HFF-Myc (cell line): ENCODE results near the gene DDX10.

Experiments
- DNase-seq: peaks from one replicate; pipeline ENCODE4 v3.0.0-alpha.2; 2011; ENCODE audit warnings: low read depth; ENCODE audit errors: extremely low read depth
- H3K4me3 ChIP-seq: replicated peaks from 2 replicates; pipeline ENCODE4 v1.5.1; 2011; ENCODE audit warnings: low read depth, mild to moderate bottlenecking, control low read depth, low read length
- TF ChIP-seq, protein P1 (sequence below): IDR thresholded peaks from 2 replicates; pipeline ENCODE4 v1.5.1; 2012; ENCODE audit warnings: mild to moderate bottlenecking, low read depth, low read length, control low read depth; ENCODE audit errors: missing control alignments

Gene DDX10

GRCh38 chr11:108803776-108804175, 138.9 kb downstream of the DDX10 start:
- no peak overlapping the region for H3K4me3 ChIP-seq
- TF ChIP-seq, protein P1, sequence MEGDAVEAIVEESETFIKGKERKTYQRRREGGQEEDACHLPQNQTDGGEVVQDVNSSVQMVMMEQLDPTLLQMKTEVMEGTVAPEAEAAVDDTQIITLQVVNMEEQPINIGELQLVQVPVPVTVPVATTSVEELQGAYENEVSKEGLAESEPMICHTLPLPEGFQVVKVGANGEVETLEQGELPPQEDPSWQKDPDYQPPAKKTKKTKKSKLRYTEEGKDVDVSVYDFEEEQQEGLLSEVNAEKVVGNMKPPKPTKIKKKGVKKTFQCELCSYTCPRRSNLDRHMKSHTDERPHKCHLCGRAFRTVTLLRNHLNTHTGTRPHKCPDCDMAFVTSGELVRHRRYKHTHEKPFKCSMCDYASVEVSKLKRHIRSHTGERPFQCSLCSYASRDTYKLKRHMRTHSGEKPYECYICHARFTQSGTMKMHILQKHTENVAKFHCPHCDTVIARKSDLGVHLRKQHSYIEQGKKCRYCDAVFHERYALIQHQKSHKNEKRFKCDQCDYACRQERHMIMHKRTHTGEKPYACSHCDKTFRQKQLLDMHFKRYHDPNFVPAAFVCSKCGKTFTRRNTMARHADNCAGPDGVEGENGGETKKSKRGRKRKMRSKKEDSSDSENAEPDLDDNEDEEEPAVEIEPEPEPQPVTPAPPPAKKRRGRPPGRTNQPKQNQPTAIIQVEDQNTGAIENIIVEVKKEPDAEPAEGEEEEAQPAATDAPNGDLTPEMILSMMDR = no peak
- no peak for DNase-seq

DNA sequence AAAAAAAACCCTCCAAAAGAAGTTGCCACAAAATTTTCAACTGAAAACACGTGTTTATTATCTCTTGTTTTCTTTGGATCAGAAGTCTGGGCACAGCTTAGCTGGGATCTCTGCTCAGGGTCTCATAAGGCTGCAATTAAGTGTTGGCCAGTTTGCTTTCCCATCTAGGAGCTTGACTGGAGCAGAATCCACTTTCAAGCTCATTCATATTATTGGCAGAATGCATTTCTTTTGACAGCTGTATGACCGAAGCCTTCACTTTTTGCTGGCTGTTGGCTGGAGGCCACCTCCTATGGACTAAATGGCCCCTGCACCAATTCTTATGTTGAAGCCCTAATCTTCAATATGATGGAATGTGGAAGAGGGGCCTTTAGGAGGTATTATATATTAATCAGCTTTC, 139.6 kb downstream of the DDX10 start:
- TF ChIP-seq, protein P1 = no peak
- no peak overlapping the region for H3K4me3 ChIP-seq
- no peak for DNase-seq

DNA sequence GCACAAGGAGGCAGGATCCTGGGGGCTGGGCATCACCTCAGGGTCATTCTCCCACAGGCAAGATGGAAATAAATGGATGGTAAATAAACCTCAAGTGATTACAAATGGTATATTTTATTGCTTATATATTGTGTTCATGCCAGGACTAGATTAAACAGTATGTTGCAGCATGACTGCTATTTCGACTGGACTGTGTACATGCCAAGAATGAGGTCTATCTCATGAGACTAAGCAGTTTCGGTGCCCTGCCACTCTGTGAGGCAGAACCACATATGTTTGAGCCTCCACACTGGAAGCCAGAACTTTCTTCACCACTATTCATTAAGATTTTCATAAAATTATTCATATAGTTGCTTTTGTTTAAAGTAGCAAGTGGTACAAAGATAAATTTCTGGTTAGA, 140.2 kb downstream of the DDX10 start:
- no peak for DNase-seq
- TF ChIP-seq, protein P1 = no peak
- no peak overlapping the region for H3K4me3 ChIP-seq

GRCh38 chr11:108807262-108807661, 142.4 kb downstream of the DDX10 start:
- TF ChIP-seq, protein P1 = no peak
- no peak overlapping the region for H3K4me3 ChIP-seq
- no peak for DNase-seq

- DNase-seq = no peak
- TF ChIP-seq, protein P1 = no peak
- H3K4me3 ChIP-seq = no peak overlapping the region
Observed at GRCh38 chr11:108813086-108813485, 148.2 kb downstream of the DDX10 start.

GRCh38 chr11:108817976-108818375, 153.1 kb downstream of the DDX10 start:
- H3K4me3 ChIP-seq = no peak overlapping the region
- no peak for DNase-seq
- TF ChIP-seq, protein P1 = no peak

DNA sequence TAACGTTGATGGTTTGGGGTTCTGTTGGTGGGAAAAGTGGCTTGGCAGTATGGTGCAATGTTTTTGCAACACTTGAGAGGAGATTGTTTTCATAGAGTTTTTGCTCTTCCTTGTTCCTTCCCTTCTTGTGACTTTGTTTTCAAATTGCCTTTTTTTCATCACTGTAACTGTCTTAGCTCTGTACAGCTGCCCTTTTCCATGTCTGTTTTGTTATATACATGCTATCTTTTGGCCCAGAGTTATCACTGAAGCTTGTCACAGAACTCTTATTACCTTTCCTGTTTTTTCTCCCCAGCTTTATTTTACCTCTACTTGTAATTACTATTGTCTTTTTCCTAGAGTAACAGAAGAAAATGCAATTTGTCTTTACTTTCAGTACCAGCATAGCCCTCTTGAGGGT, 154.1 kb downstream of the DDX10 start:
- no peak for DNase-seq
- TF ChIP-seq, protein P1 = no peak
- no peak overlapping the region for H3K4me3 ChIP-seq
